Measurements from ENCODE around the gene BMP7. TPM values are rescaled to one million over a fixed set of nuclear protein-coding genes. Genes with fewer than 3 reads are reported as not detected.

Gene BMP7
- total RNA-seq, 4 donors from 2014 or later, result 34.0 to 113 (median 80.2) TPM

DNA sequence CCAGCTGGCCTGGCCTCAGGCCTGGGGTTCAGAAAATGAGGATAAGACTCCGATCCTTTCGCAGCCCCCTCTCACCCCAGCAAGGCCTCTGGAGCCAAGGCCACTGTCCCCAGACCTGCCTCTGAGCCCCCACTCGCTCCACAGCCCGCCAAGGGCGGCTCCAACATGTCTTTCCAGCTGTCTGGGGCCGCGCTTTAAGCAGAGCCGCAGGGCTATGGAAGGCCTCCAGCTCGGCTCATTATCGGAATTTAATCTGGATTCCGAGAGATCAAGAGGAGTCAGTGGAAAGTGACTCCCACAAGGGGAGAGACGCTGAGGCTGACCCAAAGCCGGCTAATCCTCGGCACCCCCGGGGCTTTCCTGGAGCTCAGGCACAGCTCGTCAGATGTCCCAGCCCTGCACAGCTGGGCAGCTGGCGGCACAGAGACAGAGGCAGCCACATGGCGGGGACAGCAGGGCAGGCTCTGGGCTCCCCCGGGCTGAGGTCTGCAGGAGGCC lies 41.8 kb downstream of the BMP7 start:
- peak overlapping the region in 2 of 3 donors; percentile 83 to 97 for H3K27ac ChIP-seq
- intact Hi-C loops (cut with DNase I), result no loop called here

GRCh38 chr20:57223648-57224489 lies 42.6 kb downstream of the BMP7 start:
- no peaks in the 10 kb centered on the region for H3K27me3 ChIP-seq
- H3K27ac ChIP-seq, result peak overlapping the region in 2 of 3 donors; percentile 83 to 97
- H3K9me3 ChIP-seq, result no peaks in the 10 kb centered on the region
- intact Hi-C loops (cut with DNase I), result no loop called here
- no peak overlapping the region for H3K4me3 ChIP-seq (replicated peaks in 1 of 3)
- peaks cover 24 to 35% of the 10 kb centered on the region in 2 donors for H3K4me1 ChIP-seq
- WGBS, 2 donors, result 55 to 65% methylated on average over 10 to 15 of the region's 20 CpGs
- TF ChIP-seq POLR2A (IDR thresholded peaks at IDR 0.05), result no peak
- TF ChIP-seq, protein P1, sequence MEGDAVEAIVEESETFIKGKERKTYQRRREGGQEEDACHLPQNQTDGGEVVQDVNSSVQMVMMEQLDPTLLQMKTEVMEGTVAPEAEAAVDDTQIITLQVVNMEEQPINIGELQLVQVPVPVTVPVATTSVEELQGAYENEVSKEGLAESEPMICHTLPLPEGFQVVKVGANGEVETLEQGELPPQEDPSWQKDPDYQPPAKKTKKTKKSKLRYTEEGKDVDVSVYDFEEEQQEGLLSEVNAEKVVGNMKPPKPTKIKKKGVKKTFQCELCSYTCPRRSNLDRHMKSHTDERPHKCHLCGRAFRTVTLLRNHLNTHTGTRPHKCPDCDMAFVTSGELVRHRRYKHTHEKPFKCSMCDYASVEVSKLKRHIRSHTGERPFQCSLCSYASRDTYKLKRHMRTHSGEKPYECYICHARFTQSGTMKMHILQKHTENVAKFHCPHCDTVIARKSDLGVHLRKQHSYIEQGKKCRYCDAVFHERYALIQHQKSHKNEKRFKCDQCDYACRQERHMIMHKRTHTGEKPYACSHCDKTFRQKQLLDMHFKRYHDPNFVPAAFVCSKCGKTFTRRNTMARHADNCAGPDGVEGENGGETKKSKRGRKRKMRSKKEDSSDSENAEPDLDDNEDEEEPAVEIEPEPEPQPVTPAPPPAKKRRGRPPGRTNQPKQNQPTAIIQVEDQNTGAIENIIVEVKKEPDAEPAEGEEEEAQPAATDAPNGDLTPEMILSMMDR (IDR thresholded peaks at IDR 0.05), result no peak
- H3K36me3 ChIP-seq, result no peaks in the 10 kb centered on the region
- DNase-seq, result peak in 1 of 2 donors; percentile 40

More for the DNA sequence above, 41.8 kb downstream of the BMP7 start:
- Histone ChIP-seq H3K4me3 (replicated peaks in 1 of 3) (no peak overlapping the region), H3K27me3 (no peaks in the 10 kb centered on the region), H3K9me3 (no peaks in the 10 kb centered on the region), H3K36me3 (no peaks in the 10 kb centered on the region), H3K4me1 (peaks cover 27 to 38% of the 10 kb centered on the region in 2 donors)
- TF ChIP-seq, protein P1 (IDR thresholded peaks at IDR 0.05), result no peak
- no peak for TF ChIP-seq POLR2A (IDR thresholded peaks at IDR 0.05)
- no peak for DNase-seq
- 77 to 80% methylated on average over 12 to 19 of the region's 19 CpGs for WGBS, 2 donors

- DNase-seq, result no peak
- Histone ChIP-seq H3K27me3 (no peaks in the 10 kb centered on the region), H3K36me3 (no peaks in the 10 kb centered on the region), H3K27ac (peak overlapping the region; percentile 81 to 97 (median 83)), H3K4me1 (peaks cover 24 to 34% of the 10 kb centered on the region in 2 donors), H3K4me3 (replicated peaks in 1 of 3) (no peak overlapping the region), H3K9me3 (no peaks in the 10 kb centered on the region)
- TF ChIP-seq, protein P1 (IDR thresholded peaks at IDR 0.05), result no peak
- TF ChIP-seq POLR2A (IDR thresholded peaks at IDR 0.05), result no peak
- WGBS, 2 donors, result 80% methylated on average over 1 of the region's 1 CpG
- intact Hi-C loops (cut with DNase I), result no loop called here
Observed at GRCh38 chr20:57222631-57222950, 43.9 kb downstream of the BMP7 start.

DNA sequence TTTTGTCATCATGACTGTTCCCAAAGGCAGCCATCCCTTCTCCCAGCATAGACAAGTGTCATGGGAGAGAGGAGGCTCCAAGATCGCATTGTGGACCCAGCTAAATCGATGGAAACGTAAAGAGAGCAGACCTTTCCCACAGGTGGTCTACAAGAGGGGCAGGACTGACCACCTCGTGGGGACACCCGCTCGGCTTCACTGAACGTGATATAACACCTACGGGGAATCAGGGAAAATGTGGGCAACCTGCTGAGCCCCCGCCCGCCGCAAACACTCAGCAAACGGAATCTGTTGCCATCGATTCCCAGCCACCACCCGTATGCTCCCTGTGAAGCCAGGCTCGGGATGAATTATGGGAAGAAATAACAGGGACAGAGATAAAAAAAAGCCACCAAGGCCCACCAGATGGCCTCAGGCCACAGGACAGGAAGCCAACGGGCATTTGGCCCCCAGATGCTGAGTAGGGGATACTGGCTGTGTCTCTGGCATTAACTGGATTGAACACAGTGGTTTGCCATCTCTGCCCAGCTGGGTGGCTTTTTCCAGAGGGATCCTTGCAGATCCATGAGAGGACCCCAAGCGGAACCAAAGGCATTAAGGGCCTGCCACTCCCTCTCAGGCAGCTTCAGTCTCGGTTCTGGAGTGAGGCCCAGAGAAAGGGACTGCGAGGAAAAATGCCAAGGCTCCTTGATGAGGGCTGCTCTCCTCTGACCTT lies 44.4 kb downstream of the BMP7 start:
- peak; percentile 84 to 85 for DNase-seq
- Histone ChIP-seq H3K4me1 (peaks cover 20 to 30% of the 10 kb centered on the region in 2 donors), H3K27ac (peak overlapping the region; percentile 81 to 97 (median 83)), H3K4me3 (replicated peaks in 1 of 3) (no peak overlapping the region), H3K27me3 (no peaks in the 10 kb centered on the region), H3K9me3 (no peaks in the 10 kb centered on the region), H3K36me3 (no peaks in the 10 kb centered on the region)
- TF ChIP-seq, protein P1 (IDR thresholded peaks at IDR 0.05), result peak in 3 of 6 experiments; percentile 17 to 27 (median 18)
- no peak for TF ChIP-seq POLR2A (IDR thresholded peaks at IDR 0.05)
- intact Hi-C loops (cut with DNase I), result no loop called here
- WGBS, 2 donors, result 76 to 82% methylated on average over 17 to 19 of the region's 19 CpGs

Measured in thyroid gland (tissue), 4 donors.